Measurements from ENCODE around the gene ADAMTSL1. TPM values are rescaled to one million over a fixed set of nuclear protein-coding genes. Genes with fewer than 3 reads are reported as not detected.
"Not testable (repeated sequence)": the region's sequence is repeated elsewhere in the genome, so short reads cannot be mapped to it uniquely, and the experiment has no call there.

ADAMTSL1 gene
- total RNA-seq, 6 experiments from 2014 or later: 37.3 to 98.1 (median 90.8) TPM

GRCh38 chr9:18926513-18926912, 452.6 kb downstream of the ADAMTSL1 start:
- H3K4me3 Mint-ChIP-seq: no peak overlapping the region
- H3K27me3 Mint-ChIP-seq (ENCODE audit: insufficient read depth): peaks cover 3% of the 10 kb centered on the region; the same call in 1 of the 2 replicates
- no peaks in the 10 kb centered on the region for H3K36me3 Mint-ChIP-seq (ENCODE audit: low read depth)
- DNase-seq: no peak
- TF ChIP-seq CTCF (IDR thresholded peaks at IDR 0.05): no peak
- no peak overlapping the region for H3K27ac Mint-ChIP-seq
- H3K9me3 Mint-ChIP-seq: no peaks in the 10 kb centered on the region
- peaks cover 23% of the 10 kb centered on the region for H3K4me1 Mint-ChIP-seq (ENCODE audit: low read depth)

- Mint-ChIP-seq H3K36me3 (ENCODE audit: low read depth) (no peaks in the 10 kb centered on the region), H3K9me3 (no peaks in the 10 kb centered on the region), H3K27me3 (ENCODE audit: insufficient read depth) (peaks cover 3% of the 10 kb centered on the region; the same call in 1 of the 2 replicates), H3K4me1 (ENCODE audit: low read depth) (peaks cover 10% of the 10 kb centered on the region), H3K4me3 (no peak overlapping the region), H3K27ac (no peak overlapping the region)
- no peak for DNase-seq
- TF ChIP-seq CTCF (IDR thresholded peaks at IDR 0.05): no peak
Observed at GRCh38 chr9:18928711-18929110, 454.8 kb downstream of the ADAMTSL1 start.

GRCh38 chr9:18930611-18931010, 456.7 kb downstream of the ADAMTSL1 start:
- not testable (repeated sequence) for H3K4me3 Mint-ChIP-seq; H3K9me3 Mint-ChIP-seq; DNase-seq; H3K36me3 Mint-ChIP-seq (ENCODE audit: low read depth); H3K27ac Mint-ChIP-seq
- Mint-ChIP-seq H3K4me1 (ENCODE audit: low read depth) (peaks cover 10% of the 10 kb centered on the region), H3K27me3 (ENCODE audit: insufficient read depth) (peaks cover 13% of the 10 kb centered on the region)

GRCh38 chr9:18935541-18935940, 461.6 kb downstream of the ADAMTSL1 start:
- Mint-ChIP-seq H3K27ac (no peak overlapping the region), H3K9me3 (no peaks in the 10 kb centered on the region), H3K27me3 (ENCODE audit: insufficient read depth) (peaks cover 15% of the 10 kb centered on the region), H3K4me1 (ENCODE audit: low read depth) (no peaks in the 10 kb centered on the region), H3K4me3 (no peak overlapping the region), H3K36me3 (ENCODE audit: low read depth) (no peaks in the 10 kb centered on the region)
- DNase-seq: no peak
- TF ChIP-seq CTCF (IDR thresholded peaks at IDR 0.05): no peak

GRCh38 chr9:18936094-18936871, 462.3 kb downstream of the ADAMTSL1 start:
- Mint-ChIP-seq H3K36me3 (ENCODE audit: low read depth) (no peaks in the 10 kb centered on the region), H3K4me1 (ENCODE audit: low read depth) (no peaks in the 10 kb centered on the region), H3K9me3 (no peaks in the 10 kb centered on the region), H3K4me3 (no peak overlapping the region), H3K27me3 (ENCODE audit: insufficient read depth) (peaks cover 15% of the 10 kb centered on the region), H3K27ac (no peak overlapping the region)
- DNase-seq: no peak
- TF ChIP-seq CTCF (IDR thresholded peaks at IDR 0.05): no peak

GRCh38 chr9:18939943-18940342, 466.0 kb downstream of the ADAMTSL1 start:
- Mint-ChIP-seq H3K4me3 (no peak overlapping the region), H3K27ac (no peak overlapping the region), H3K27me3 (ENCODE audit: insufficient read depth) (peaks cover 23% of the 10 kb centered on the region), H3K36me3 (ENCODE audit: low read depth) (no peaks in the 10 kb centered on the region), H3K9me3 (no peaks in the 10 kb centered on the region), H3K4me1 (ENCODE audit: low read depth) (no peaks in the 10 kb centered on the region)
- TF ChIP-seq CTCF (IDR thresholded peaks at IDR 0.05): no peak
- no peak for DNase-seq
